HG03095 (cell line): ENCODE results near the gene COPG2.

Experiments used
- ATAC-seq: cut with Tn5 transposase; IDR thresholded peaks from one replicate; pipeline ENCODE4 v1.9.1; 2021; ENCODE audit warnings: moderate library complexity; ENCODE audit not compliant: unreplicated experiment

Gene COPG2

DNA sequence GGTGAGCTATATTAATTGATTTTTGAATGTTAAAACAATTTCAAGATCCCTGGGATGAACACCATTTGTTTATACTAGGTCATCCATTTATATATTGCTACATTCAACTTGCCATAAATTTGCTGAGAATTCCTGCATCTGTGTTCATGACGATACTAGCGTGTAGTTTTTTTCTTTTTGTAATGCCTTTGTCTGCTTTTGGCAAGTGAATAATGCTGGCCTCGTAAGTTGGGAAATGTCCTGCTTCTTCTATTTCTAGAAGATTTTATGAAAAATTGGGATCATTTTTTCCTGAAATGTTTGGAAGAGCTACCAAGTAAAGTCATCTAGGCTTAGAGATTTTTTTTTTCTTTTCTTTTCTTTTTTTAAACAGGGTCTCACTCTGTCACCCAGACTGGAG lies 189.6 kb downstream of the COPG2 start:
- no peak for ATAC-seq

DNA sequence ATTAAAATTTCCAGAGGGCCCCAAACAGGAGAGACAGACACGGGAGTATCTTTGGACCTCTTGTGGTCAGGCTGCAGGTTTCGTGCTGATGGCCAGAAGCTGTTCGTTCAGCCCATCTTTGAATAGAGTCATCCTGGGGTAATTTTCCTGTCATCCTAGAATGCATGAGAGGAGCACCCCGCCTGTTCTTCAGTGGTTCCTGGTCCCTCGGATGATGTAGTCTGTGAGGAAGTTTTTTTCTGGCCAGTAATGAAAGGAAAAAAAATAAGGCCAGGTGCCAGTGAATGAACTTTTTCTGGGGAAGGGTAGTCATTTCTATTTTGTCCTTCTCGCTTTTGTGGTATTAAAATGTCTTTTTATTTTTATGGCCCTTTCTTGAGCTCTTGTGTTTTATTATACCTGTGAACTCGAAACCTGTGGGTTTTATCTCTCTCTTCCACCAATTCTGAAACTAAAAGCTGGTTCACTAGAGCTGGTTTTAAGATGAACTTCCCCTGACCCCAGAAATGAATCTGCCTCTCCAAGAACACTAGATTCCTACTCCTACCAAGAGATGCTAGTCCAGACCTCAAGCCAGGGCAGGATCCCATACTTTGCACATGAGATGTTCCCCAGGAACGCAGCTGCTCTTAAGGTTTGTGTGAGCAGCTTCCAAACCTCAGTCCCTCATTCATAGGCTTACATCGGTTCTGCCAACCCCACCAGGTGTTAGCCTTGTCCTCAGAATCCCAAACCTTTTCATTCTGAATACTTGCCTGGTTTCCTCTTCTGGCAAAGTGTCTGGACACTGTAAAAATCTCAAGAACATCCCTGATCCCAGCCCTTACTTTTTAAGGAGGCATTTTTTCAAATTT lies 192.0 kb downstream of the COPG2 start:
- peak; percentile 85 for ATAC-seq

DNA sequence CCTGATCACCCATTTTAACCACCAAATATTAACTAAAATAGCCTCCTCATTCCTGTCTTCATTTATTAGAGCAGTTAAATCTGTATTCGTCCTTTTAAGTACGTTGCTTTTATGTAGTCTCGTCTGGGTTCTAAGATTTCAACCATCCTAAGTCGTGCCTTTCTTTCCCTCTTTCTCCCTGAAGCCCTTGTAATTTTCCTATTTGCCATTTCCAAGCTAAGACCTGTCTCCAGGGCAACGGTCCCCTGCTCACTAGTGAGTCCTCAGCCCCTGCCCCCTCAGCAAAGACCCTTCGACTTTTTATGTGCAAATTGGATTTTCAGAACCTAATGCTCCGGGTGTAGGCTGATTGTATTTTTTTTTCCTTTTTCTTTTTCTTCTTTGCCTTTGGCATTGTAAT lies 192.8 kb downstream of the COPG2 start:
- ATAC-seq, result no peak

DNA sequence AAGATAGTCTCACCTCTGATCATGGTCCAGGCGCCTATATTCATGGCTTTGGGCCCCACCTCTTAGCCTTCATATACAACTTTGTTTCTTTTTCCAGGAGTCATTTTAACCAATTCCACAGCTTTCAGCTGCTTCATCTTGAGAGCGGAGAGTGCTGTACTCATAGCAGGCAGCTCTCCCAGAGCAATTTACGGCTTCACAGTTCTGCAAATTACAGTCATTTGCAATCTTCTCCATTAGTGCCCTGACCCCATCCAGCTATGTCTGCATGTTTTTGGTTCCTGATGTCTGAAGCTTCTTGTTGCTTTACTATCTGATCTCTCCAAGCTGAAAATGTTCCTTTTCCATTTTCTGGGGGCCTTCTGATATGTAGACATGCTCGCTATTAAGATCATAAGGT lies 194.7 kb downstream of the COPG2 start:
- ATAC-seq, result no peak

DNA sequence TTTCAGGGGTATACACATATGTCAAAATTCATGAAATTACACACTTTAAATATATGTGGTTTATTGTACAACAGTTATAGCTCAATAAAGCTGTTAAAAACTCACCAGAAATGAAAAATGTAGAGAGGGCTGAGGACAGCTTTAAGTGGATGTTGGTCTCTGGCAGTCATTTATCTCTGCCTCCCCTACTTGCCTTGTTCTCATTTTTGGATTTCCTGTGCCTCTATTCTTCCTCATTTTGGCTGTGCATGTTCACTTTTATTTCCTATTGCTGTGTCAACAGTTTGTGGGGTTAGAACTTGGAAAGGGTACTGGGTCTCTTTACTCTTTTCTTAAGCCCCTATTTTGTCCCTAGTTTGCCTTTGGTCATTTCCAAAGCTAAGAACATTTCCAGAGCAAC lies 195.3 kb downstream of the COPG2 start:
- no peak for ATAC-seq

DNA sequence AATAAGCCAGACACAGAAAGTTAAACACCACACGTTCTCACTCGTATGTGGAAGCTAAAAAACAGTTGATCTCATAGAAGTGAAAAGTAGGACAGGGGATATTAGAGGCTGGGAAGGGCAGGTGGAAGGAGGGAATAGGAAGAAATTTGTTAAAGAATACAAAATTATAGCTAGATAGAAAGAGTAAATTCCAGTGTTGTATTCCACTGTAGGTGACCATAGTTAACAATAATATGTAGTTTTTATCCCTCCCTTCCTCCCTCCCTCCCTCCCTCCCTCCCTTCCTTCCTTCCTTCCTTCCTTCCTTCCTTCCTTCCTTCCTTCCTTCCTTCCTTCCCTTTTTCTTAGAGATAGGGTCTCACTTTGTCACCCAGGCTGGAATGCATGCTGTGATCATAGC lies 196.6 kb downstream of the COPG2 start:
- ATAC-seq, result no peak

DNA sequence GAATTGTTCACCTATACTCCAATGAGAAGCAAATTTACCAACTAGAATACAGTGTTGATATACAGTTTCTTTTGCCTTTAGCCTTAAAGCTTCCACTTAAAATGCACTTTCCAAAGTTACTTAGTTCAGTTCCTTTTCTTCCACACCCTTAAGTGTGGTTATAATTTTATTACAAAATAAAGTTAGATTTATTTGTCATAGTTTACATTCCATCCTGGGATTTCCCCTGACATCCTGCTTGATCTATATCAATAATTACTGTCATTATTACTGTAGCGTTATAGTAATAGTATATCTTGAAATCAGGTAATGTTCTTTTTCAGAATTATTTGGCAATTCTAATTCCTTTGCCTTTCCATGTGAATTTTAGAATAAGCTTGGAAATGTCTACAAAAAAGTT lies 199.9 kb downstream of the COPG2 start:
- ATAC-seq, result no peak

DNA sequence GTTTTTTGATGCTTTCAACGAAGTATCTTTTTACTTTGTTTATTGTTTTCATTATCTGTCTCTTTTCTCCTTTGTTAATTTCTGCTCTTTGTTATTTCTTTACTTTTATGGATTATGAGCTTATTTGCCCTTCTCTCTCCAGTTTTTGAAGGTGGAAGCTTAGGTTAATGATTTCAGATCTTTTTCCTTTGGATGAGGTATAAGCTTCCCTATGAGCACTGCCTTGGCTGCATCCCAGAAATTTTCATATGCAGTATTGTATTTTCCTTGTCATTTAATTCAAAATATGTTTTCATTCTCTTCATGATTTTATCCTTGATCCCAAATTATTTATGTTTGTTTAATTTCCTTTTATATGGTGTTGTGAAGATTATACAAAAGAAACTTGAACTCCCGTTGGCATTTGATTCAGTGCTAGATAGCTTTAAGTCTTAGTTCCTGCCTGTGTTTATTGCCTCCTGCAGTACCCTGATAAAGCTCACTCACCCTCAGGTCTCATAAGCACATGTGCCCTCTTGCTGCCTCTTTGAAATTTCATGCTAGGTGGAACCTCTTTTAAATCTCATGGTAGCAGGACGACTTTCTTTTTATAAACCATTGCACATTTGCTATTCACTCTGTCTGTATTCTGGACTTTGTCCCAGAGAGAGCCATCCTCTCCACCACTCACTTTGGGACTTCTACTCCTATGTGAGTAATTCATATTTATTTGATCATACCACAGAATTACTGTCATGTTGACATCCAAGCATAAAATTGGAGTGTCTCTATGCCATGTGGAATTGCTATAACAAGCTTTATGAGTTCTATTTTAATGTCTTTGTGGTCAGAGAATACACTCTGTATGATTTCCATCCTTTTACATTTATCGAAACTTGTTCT lies 204.8 kb downstream of the COPG2 start:
- no peak for ATAC-seq

DNA sequence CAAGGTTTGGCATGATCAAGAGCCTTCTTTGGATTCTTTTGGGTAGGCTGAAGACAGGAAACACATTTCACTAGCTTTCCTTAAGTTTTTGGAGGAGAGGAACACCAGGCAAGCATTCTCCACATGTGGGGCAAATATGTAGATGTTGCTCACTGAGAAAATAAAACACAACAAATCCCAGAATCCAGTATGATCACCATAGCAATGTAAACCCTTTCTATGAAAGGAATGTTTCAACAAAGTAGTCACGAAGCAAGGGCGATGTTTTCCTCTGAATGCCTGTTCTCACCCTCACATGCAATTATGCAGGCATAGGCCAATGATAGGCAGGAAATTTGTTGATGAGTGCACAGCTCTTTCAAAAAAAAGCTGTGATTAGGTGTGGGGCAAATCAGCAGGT lies 207.3 kb downstream of the COPG2 start:
- no peak for ATAC-seq

DNA sequence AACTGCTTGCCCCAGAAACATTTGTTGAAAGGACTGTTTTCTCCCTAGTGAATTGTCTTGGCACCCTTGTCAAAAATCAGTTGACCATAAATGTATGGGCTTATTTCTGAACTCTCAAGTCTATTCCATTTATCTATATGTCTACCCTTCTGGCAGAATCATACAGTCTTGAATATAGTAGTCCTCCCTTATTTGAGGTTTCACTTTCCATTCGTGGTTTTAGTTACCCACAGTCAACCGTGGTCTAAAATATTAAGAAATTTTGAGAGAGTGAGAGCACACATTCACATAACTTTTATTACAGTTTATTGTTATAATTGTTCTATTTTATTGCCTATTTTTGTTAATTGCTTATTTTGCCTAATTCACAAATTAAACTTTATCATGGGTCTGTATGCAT lies 210.3 kb downstream of the COPG2 start:
- ATAC-seq, result no peak
